ENCODE measurements around the gene COMMD6. TPM values are rescaled to one million over a fixed set of nuclear protein-coding genes. Genes with fewer than 3 reads are reported as not detected.

Gene COMMD6
- total RNA-seq, 1 experiment from 2014 or later: 57.5 TPM

GRCh38 chr13:75541287-75541686 is 3.6 kb upstream of the COMMD6 start:
- in situ Hi-C loops (cut with HindIII; ENCODE audit: low sequenced_read_pairs): no loop called here

GRCh38 chr13:75533861-75534260 is 3.8 kb downstream of the COMMD6 start:
- DNase-seq (ENCODE audit: low spot score): no peak

More at GRCh38 chr13:75541287-75541686, 3.6 kb upstream of the COMMD6 start:
- DNase-seq (ENCODE audit: low spot score): no peak

GRCh38 chr13:75530549-75530961 is 7.1 kb downstream of the COMMD6 start:
- in situ Hi-C loops (cut with HindIII; ENCODE audit: low sequenced_read_pairs): no loop called here
- DNase-seq (ENCODE audit: low spot score): no peak

More at GRCh38 chr13:75533861-75534260, 3.8 kb downstream of the COMMD6 start:
- in situ Hi-C loops (cut with HindIII; ENCODE audit: low sequenced_read_pairs): no loop called here

- no peak for DNase-seq (ENCODE audit: low spot score)
These were observed 15.7 kb downstream of the COMMD6 start for GRCh38 chr13:75521956-75522355.

GRCh38 chr13:75518439-75519088 is 19.1 kb downstream of the COMMD6 start:
- no peak for DNase-seq (ENCODE audit: low spot score)
- in situ Hi-C loops (cut with HindIII; ENCODE audit: low sequenced_read_pairs): no loop called here

More at GRCh38 chr13:75521956-75522355, 15.7 kb downstream of the COMMD6 start:
- in situ Hi-C loops (cut with HindIII; ENCODE audit: low sequenced_read_pairs): no loop called here

- in situ Hi-C loops (cut with HindIII; ENCODE audit: low sequenced_read_pairs): no loop called here
- DNase-seq (ENCODE audit: low spot score): no peak
These were observed 23.3 kb downstream of the COMMD6 start for GRCh38 chr13:75514080-75514995.

- in situ Hi-C loops (cut with HindIII; ENCODE audit: low sequenced_read_pairs): no loop called here
- no peak for DNase-seq (ENCODE audit: low spot score)
These were observed 24.4 kb downstream of the COMMD6 start for GRCh38 chr13:75513271-75513670.

- in situ Hi-C loops (cut with HindIII; ENCODE audit: low sequenced_read_pairs): no loop called here
- DNase-seq (ENCODE audit: low spot score): no peak
These were observed 25.4 kb downstream of the COMMD6 start for GRCh38 chr13:75512253-75512652.

GRCh38 chr13:75511051-75511625 is 26.5 kb downstream of the COMMD6 start:
- no peak for DNase-seq (ENCODE audit: low spot score)
- in situ Hi-C loops (cut with HindIII; ENCODE audit: low sequenced_read_pairs): no loop called here

GRCh38 chr13:75508002-75508548 is 29.6 kb downstream of the COMMD6 start:
- DNase-seq (ENCODE audit: low spot score): no peak
- in situ Hi-C loops (cut with HindIII; ENCODE audit: low sequenced_read_pairs): no loop called here

- in situ Hi-C loops (cut with HindIII; ENCODE audit: low sequenced_read_pairs): no loop called here
- no peak for DNase-seq (ENCODE audit: low spot score)
These were observed 30.3 kb downstream of the COMMD6 start for GRCh38 chr13:75507027-75508001.

- in situ Hi-C loops (cut with HindIII; ENCODE audit: low sequenced_read_pairs): no loop called here
These were observed 31.6 kb downstream of the COMMD6 start for GRCh38 chr13:75506018-75506417.

GRCh38 chr13:75505327-75505726 is 32.3 kb downstream of the COMMD6 start:
- in situ Hi-C loops (cut with HindIII; ENCODE audit: low sequenced_read_pairs): no loop called here
- DNase-seq (ENCODE audit: low spot score): no peak

More at GRCh38 chr13:75506018-75506417, 31.6 kb downstream of the COMMD6 start:
- DNase-seq (ENCODE audit: low spot score): no peak

- in situ Hi-C loops (cut with HindIII; ENCODE audit: low sequenced_read_pairs): no loop called here
- DNase-seq (ENCODE audit: low spot score): no peak
These were observed 41.7 kb downstream of the COMMD6 start for GRCh38 chr13:75495938-75496337.

- in situ Hi-C loops (cut with HindIII; ENCODE audit: low sequenced_read_pairs): no loop called here
- DNase-seq (ENCODE audit: low spot score): no peak
These were observed 43.1 kb downstream of the COMMD6 start for GRCh38 chr13:75494491-75494890.

GRCh38 chr13:75493156-75493555 is 44.5 kb downstream of the COMMD6 start:
- in situ Hi-C loops (cut with HindIII; ENCODE audit: low sequenced_read_pairs): no loop called here
- DNase-seq (ENCODE audit: low spot score): no peak

GRCh38 chr13:75492389-75492788 is 45.3 kb downstream of the COMMD6 start:
- in situ Hi-C loops (cut with HindIII; ENCODE audit: low sequenced_read_pairs): no loop called here
- DNase-seq (ENCODE audit: low spot score): no peak

- in situ Hi-C loops (cut with HindIII; ENCODE audit: low sequenced_read_pairs): no loop called here
- DNase-seq (ENCODE audit: low spot score): no peak
These were observed 46.3 kb downstream of the COMMD6 start for GRCh38 chr13:75491376-75491775.
